Thyroid gland (tissue), 4 donors: Measurements from ENCODE around the gene PRKACA. TPM values are rescaled to one million over a fixed set of nuclear protein-coding genes. Genes with fewer than 3 reads are reported as not detected.

Source experiments
- DNase-seq, 2 donors: peaks; one replicate each; pipeline ENCODE4 v3.0.0-alpha.2; 2019
- H3K27ac ChIP-seq, 3 donors: fragments of 200-600 bp; sonication (generic); 1 replicate in 2 of 3; 2 replicates in 1 of 3; pipeline ENCODE4 v1.5.1; 2016 to 2019; ENCODE audit warnings: mild to moderate bottlenecking in 1 of 3, moderate library complexity in 1 of 3
- H3K27me3 ChIP-seq: fragments of 200-600 bp; sonication (generic); one replicate; pipeline ENCODE4 v1.5.1; 2019
- H3K36me3 ChIP-seq, 2 donors: fragments of 200-600 bp; sonication (generic); one replicate each; pipeline ENCODE4 v1.5.1; 2016 to 2019
- H3K4me1 ChIP-seq, 2 donors: fragments of 200-600 bp; sonication (generic); one replicate each; pipeline ENCODE4 v1.5.1; 2017 to 2019
- H3K4me3 ChIP-seq, 3 donors: fragments of 200-600 bp; sonication (generic); replicated peaks in 1 of 3; 1 replicate in 2 of 3; 2 replicates in 1 of 3; pipeline ENCODE4 v1.5.1; 2016; ENCODE audit warnings: mild to moderate bottlenecking in 1 of 3
- H3K9me3 ChIP-seq: fragments of 200-600 bp; sonication (generic); one replicate; pipeline ENCODE4 v1.5.1; 2017
- POLR2A ChIP-seq, 2 donors: fragments of 450-650 bp; IDR thresholded peaks; one replicate each; pipeline ENCODE4 v1.6.1; 2017; ENCODE audit warnings: antibody characterized with exemption in 2 of 2, mild to moderate bottlenecking in 2 of 2, moderate library complexity in 1 of 2
- WGBS, 2 donors: methylation state at CpG; one replicate each; pipeline ENCODE4 v1.1.5; 2017; 5-methylcytosine and 5-hydroxymethylcytosine counted together
- intact Hi-C: fragments of 100-400 bp; cut with DNase I; formaldehyde crosslinking; loops from one replicate; pipeline ENCODE4 v1.15.1; 2023
- total RNA-seq, 4 donors: library from RNA; depleted of rRNA; stranded (reverse); fragments of >200 nt; gene quantifications; one replicate each; pipeline ENCODE4 v1.2.3, GENCODE V29; 2016
- TF ChIP-seq, protein P1 (sequence below), 6 experiments: fragments of 200-600 bp in 3 of 6; fragments of 450-650 bp in 3 of 6; sonication (generic) in 3 of 6; IDR thresholded peaks; one replicate each; pipeline ENCODE4 v1.5.1; 2016 to 2019; ENCODE audit warnings: antibody characterized with exemption in 6 of 6, mild to moderate bottlenecking in 2 of 6, inconsistent platforms in 1 of 6, moderate library complexity in 1 of 6

PRKACA gene
- total RNA-seq, 4 donors from 2014 or later, result 33.2 to 69.4 (median 55.5) TPM

DNA sequence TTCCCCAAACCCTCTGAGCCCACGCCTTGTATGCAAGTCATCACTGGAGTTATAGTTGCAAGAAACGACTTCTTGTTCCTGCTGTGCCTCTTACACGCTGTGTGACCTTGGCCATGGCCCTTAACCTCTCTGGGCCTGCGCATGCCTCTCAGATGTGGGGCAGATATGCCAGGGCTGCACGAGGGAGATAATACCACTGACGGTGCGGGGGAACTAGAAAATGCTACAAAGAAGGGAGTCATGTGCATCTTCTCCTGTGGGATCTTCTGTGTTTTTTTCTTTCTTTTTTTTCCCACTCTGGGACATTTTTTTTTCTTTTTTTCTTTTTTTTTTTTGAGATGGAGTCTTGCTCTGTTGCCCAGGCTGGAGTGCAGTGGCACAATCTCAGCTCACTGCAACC lies 22.7 kb downstream of the PRKACA start:
- WGBS, 2 donors, result 93 to 96% methylated on average over 7 of the region's 7 CpGs
- TF ChIP-seq POLR2A (IDR thresholded peaks at IDR 0.05), result no peak
- TF ChIP-seq, protein P1, sequence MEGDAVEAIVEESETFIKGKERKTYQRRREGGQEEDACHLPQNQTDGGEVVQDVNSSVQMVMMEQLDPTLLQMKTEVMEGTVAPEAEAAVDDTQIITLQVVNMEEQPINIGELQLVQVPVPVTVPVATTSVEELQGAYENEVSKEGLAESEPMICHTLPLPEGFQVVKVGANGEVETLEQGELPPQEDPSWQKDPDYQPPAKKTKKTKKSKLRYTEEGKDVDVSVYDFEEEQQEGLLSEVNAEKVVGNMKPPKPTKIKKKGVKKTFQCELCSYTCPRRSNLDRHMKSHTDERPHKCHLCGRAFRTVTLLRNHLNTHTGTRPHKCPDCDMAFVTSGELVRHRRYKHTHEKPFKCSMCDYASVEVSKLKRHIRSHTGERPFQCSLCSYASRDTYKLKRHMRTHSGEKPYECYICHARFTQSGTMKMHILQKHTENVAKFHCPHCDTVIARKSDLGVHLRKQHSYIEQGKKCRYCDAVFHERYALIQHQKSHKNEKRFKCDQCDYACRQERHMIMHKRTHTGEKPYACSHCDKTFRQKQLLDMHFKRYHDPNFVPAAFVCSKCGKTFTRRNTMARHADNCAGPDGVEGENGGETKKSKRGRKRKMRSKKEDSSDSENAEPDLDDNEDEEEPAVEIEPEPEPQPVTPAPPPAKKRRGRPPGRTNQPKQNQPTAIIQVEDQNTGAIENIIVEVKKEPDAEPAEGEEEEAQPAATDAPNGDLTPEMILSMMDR (IDR thresholded peaks at IDR 0.05), result no peak
- intact Hi-C loops, result no loop called here
- Histone ChIP-seq H3K27ac (no peak overlapping the region), H3K9me3 (no peaks in the 10 kb centered on the region), H3K27me3 (no peaks in the 10 kb centered on the region), H3K36me3 (peaks cover 8 to 10% of the 10 kb centered on the region in 2 donors), H3K4me1 (peaks cover 0 to 5% of the 10 kb centered on the region in 2 donors), H3K4me3 (no peak overlapping the region)
- DNase-seq, result no peak

DNA sequence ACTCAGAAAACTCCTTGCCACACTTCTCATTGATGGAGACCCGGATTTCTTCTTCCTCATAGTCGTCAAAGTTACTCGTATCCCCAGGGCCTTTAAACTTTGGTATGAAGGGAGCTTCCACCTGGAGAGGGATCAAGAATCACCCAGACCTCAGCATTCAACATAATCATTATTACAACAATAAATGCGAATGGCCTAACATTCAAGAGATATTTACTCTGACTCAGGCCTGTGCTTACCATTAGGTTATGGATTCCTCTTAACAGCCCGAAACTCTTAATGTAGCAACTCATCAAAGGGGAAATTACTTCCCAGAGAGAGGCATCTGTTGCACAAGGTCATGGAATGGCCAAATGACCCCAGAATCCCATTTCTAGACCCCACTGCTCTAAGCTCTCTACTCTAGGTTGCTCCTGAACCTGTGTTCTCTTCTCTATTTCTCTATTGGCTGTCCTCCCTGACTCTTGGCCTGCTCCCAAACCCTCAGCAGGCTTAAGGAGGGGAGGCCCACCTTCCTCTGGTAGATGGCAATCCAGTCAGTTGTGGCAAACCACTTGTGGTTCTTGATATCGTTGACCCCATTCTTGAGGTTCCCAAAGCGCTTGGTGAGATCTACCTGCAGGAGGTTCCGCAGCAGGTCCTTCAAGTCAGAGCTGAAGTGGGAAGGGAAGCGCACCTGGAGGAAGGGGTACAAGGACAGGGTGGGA lies 24.3 kb downstream of the PRKACA start:
- H3K4me3 ChIP-seq, result no peak overlapping the region
- WGBS, 2 donors, result 94% methylated on average over 9 of the region's 9 CpGs
- TF ChIP-seq POLR2A (IDR thresholded peaks at IDR 0.05), result no peak
- TF ChIP-seq, protein P1 (IDR thresholded peaks at IDR 0.05), result no peak
- intact Hi-C loops, result no loop called here
- no peaks in the 10 kb centered on the region for H3K27me3 ChIP-seq
- no peak for DNase-seq
- peaks cover 8 to 10% of the 10 kb centered on the region in 2 donors for H3K36me3 ChIP-seq
- H3K4me1 ChIP-seq, result peaks cover 0 to 17% of the 10 kb centered on the region in 2 donors
- no peaks in the 10 kb centered on the region for H3K9me3 ChIP-seq
- no peak overlapping the region for H3K27ac ChIP-seq

GRCh38 chr19:14091813-14092462 lies 25.6 kb downstream of the PRKACA start:
- no peak for DNase-seq
- intact Hi-C loops, result no loop called here
- Histone ChIP-seq H3K9me3 (no peaks in the 10 kb centered on the region), H3K4me1 (peaks cover 0 to 20% of the 10 kb centered on the region in 2 donors), H3K27me3 (no peaks in the 10 kb centered on the region), H3K27ac (peak overlapping the region in 2 of 3 donors; percentile 90 to 97), H3K36me3 (peaks cover 1 to 2% of the 10 kb centered on the region in 2 donors), H3K4me3 (peak overlapping the region in 2 of 3 donors; percentile 45 to 93)
- 18 to 19% methylated on average over 15 of the region's 15 CpGs for WGBS, 2 donors
- TF ChIP-seq, protein P1 (IDR thresholded peaks at IDR 0.05), result no peak
- no peak for TF ChIP-seq POLR2A (IDR thresholded peaks at IDR 0.05)

GRCh38 chr19:14091081-14091812 lies 26.3 kb downstream of the PRKACA start:
- no peaks in the 10 kb centered on the region for H3K36me3 ChIP-seq
- WGBS, 2 donors, result 0 to 3% methylated on average over 11 to 12 of the region's 72 CpGs
- no peaks in the 10 kb centered on the region for H3K9me3 ChIP-seq
- H3K4me3 ChIP-seq, result peak overlapping the region; percentile 45 to 93 (median 65)
- H3K27ac ChIP-seq, result peak overlapping the region; percentile 48 to 97 (median 90)
- peak; percentile 26 to 51 for DNase-seq
- TF ChIP-seq POLR2A (IDR thresholded peaks at IDR 0.05), result peak; percentile 59 to 81
- TF ChIP-seq, protein P1 (IDR thresholded peaks at IDR 0.05), result peak in 2 of 6 experiments; percentile 8 to 19
- peaks cover 0 to 27% of the 10 kb centered on the region in 2 donors for H3K4me1 ChIP-seq
- intact Hi-C loops, result no loop called here
- H3K27me3 ChIP-seq, result no peaks in the 10 kb centered on the region
